ENCODE data around the gene HHAT.

The HHAT gene

DNA sequence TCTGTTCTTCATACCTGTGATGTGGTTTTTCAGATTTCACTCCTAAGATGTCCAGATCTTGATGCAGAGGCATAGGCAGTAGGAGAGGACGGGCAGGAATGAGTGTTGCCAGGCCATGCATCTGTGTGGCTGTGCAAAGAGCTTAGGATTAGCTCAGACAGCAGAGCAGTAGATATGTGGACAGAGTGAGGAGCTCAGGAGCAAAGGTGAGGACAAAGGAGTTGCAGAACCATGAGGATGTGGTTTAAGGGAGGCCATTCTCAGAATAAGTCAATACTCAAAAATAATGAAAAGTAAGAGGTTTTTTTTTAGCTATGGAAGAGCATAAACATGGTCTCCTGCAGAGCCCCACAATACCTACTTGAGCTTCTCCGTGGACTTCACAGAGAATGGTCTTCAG lies 158.3 kb downstream of the HHAT start:
- no peaks in the 10 kb centered on the region for H3K36me3 ChIP-seq (ENCODE audit: control insufficient read depth, insufficient read depth, low read length)
- no peak overlapping the region for H3K4me3 ChIP-seq (ENCODE audit: insufficient read depth, low read depth, low read length, poor library complexity, severe bottlenecking)
- no peak overlapping the region for H3K27ac ChIP-seq (ENCODE audit: insufficient read depth, low read length, poor library complexity, severe bottlenecking)
- no peaks in the 10 kb centered on the region for H3K27me3 ChIP-seq (replicated peaks; ENCODE audit: control insufficient read depth, insufficient read depth, low read length, poor library complexity, severe bottlenecking)
- no peak for DNase-seq
- H3K4me1 ChIP-seq (ENCODE audit: control insufficient read depth, insufficient read depth, low read length, poor library complexity, severe bottlenecking): no peaks in the 10 kb centered on the region
- H3K9me3 ChIP-seq (ENCODE audit: control insufficient read depth, low read length): no peaks in the 10 kb centered on the region

DNA sequence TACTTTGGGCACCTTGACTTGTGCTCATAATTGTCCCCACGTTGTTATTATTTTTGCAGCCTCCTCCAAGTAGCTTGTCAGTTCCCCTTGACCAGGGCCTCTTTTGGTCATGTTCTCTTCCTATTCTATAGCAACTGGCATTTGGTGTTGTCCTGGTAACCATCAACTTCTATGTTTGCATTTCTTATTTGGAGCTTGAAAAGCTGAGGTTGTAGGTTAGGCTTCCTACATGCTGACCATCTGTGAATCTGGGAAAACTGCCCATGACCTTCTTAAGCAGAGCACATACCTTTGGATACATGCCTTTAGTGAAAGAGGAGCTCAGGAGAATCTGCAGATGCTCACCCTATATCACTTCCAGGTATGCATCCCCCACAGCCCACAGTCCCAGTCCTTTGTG lies 160.8 kb downstream of the HHAT start:
- Histone ChIP-seq H3K27ac (ENCODE audit: insufficient read depth, low read length, poor library complexity, severe bottlenecking) (no peak overlapping the region), H3K9me3 (ENCODE audit: control insufficient read depth, low read length) (no peaks in the 10 kb centered on the region), H3K36me3 (ENCODE audit: control insufficient read depth, insufficient read depth, low read length) (no peaks in the 10 kb centered on the region), H3K4me3 (ENCODE audit: insufficient read depth, low read depth, low read length, poor library complexity, severe bottlenecking) (no peak overlapping the region), H3K27me3 (replicated peaks; ENCODE audit: control insufficient read depth, insufficient read depth, low read length, poor library complexity, severe bottlenecking) (no peaks in the 10 kb centered on the region), H3K4me1 (ENCODE audit: control insufficient read depth, insufficient read depth, low read length, poor library complexity, severe bottlenecking) (no peaks in the 10 kb centered on the region)
- no peak for DNase-seq

DNA sequence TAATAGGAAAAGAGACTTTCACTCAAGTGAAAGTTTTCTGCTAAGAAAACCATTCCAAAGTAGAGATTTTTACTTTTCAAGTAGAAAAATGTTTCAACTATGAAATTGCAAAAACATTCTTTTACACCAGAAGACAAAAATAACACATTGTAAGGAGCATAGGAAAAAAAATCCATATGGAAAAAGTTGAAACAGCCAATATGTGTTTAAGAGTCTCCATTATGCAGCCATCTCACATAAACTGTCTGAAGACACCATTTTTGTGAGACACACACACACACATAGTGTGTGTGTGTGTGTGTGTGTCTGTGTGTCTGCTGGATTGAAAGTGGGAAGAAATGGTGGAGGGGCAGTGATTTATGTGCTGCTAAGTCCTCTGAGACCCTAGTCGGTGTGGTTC lies 162.1 kb downstream of the HHAT start:
- no peak for DNase-seq
- no peak overlapping the region for H3K4me3 ChIP-seq (ENCODE audit: insufficient read depth, low read depth, low read length, poor library complexity, severe bottlenecking)
- no peaks in the 10 kb centered on the region for H3K27me3 ChIP-seq (replicated peaks; ENCODE audit: control insufficient read depth, insufficient read depth, low read length, poor library complexity, severe bottlenecking)
- H3K27ac ChIP-seq (ENCODE audit: insufficient read depth, low read length, poor library complexity, severe bottlenecking): no peak overlapping the region
- H3K9me3 ChIP-seq (ENCODE audit: control insufficient read depth, low read length): no peaks in the 10 kb centered on the region
- H3K36me3 ChIP-seq (ENCODE audit: control insufficient read depth, insufficient read depth, low read length): no peaks in the 10 kb centered on the region
- no peaks in the 10 kb centered on the region for H3K4me1 ChIP-seq (ENCODE audit: control insufficient read depth, insufficient read depth, low read length, poor library complexity, severe bottlenecking)

DNA sequence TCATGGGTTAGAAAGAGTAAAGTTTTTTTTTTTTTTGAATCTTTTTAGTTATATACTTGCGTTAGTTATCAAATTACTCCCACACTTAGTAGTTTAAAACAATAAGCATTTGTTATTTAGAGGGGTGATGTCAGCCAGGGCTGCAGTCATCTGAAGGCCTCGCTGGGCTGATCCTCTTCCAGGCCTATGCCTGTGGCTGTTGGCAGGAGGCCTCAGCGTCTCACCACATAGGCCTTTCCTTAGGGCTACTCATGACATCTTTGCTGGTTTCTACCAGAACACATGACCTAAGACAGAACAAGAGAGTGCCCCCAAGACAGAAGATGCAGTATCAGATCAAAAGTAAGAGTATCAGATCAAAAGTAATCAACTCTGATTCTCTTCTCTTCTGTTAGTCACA lies 167.4 kb downstream of the HHAT start:
- Histone ChIP-seq H3K36me3 (ENCODE audit: control insufficient read depth, insufficient read depth, low read length) (no peaks in the 10 kb centered on the region), H3K27ac (ENCODE audit: insufficient read depth, low read length, poor library complexity, severe bottlenecking) (no peak overlapping the region), H3K4me3 (ENCODE audit: insufficient read depth, low read depth, low read length, poor library complexity, severe bottlenecking) (no peak overlapping the region), H3K9me3 (ENCODE audit: control insufficient read depth, low read length) (no peaks in the 10 kb centered on the region), H3K27me3 (replicated peaks; ENCODE audit: control insufficient read depth, insufficient read depth, low read length, poor library complexity, severe bottlenecking) (no peaks in the 10 kb centered on the region), H3K4me1 (ENCODE audit: control insufficient read depth, insufficient read depth, low read length, poor library complexity, severe bottlenecking) (no peaks in the 10 kb centered on the region)
- no peak for DNase-seq

DNA sequence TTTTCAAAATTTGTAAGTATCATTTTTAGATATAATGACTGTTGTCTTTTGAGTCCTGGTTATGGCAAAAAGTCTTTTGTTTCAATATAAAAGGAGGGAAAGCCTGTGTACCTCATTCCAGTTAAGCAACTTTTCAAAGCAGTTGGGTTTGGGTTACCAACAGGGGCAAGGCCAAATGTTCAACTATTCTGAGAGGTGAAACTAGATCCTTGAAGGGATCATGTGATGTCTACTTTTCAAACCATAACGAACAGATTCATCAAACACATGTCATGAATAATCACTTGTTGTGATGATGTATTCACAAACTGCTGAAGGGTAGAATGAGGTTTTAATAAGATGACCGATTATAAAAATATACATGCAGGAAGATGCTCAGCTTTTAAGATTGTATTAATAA lies 171.3 kb downstream of the HHAT start:
- no peak for DNase-seq
- H3K36me3 ChIP-seq (ENCODE audit: control insufficient read depth, insufficient read depth, low read length): no peaks in the 10 kb centered on the region
- H3K9me3 ChIP-seq (ENCODE audit: control insufficient read depth, low read length): no peaks in the 10 kb centered on the region
- no peak overlapping the region for H3K4me3 ChIP-seq (ENCODE audit: insufficient read depth, low read depth, low read length, poor library complexity, severe bottlenecking)
- H3K27me3 ChIP-seq (replicated peaks; ENCODE audit: control insufficient read depth, insufficient read depth, low read length, poor library complexity, severe bottlenecking): no peaks in the 10 kb centered on the region
- H3K4me1 ChIP-seq (ENCODE audit: control insufficient read depth, insufficient read depth, low read length, poor library complexity, severe bottlenecking): no peaks in the 10 kb centered on the region
- no peak overlapping the region for H3K27ac ChIP-seq (ENCODE audit: insufficient read depth, low read length, poor library complexity, severe bottlenecking)

DNA sequence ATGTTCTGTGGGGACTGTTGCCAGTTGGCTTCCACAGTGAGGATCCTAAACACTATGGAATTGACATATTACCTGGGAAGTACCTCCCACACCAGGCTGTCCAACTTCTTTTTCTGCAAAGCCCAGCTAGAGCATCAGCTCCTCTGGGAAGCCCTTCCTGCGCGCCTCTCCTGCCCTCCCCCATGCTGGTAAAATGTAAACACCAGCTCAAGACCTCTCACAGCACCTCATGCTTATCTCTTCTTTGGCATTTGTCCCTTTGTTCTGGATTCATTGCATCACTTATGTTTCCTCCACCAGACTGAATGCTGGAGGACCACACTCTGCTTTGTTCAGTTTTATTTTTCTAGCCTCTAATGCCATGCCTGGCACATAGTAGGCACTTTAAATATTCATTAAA lies 172.1 kb downstream of the HHAT start:
- no peaks in the 10 kb centered on the region for H3K9me3 ChIP-seq (ENCODE audit: control insufficient read depth, low read length)
- no peak overlapping the region for H3K4me3 ChIP-seq (ENCODE audit: insufficient read depth, low read depth, low read length, poor library complexity, severe bottlenecking)
- no peaks in the 10 kb centered on the region for H3K36me3 ChIP-seq (ENCODE audit: control insufficient read depth, insufficient read depth, low read length)
- DNase-seq: no peak
- H3K27me3 ChIP-seq (replicated peaks; ENCODE audit: control insufficient read depth, insufficient read depth, low read length, poor library complexity, severe bottlenecking): no peaks in the 10 kb centered on the region
- no peak overlapping the region for H3K27ac ChIP-seq (ENCODE audit: insufficient read depth, low read length, poor library complexity, severe bottlenecking)
- no peaks in the 10 kb centered on the region for H3K4me1 ChIP-seq (ENCODE audit: control insufficient read depth, insufficient read depth, low read length, poor library complexity, severe bottlenecking)

DNA sequence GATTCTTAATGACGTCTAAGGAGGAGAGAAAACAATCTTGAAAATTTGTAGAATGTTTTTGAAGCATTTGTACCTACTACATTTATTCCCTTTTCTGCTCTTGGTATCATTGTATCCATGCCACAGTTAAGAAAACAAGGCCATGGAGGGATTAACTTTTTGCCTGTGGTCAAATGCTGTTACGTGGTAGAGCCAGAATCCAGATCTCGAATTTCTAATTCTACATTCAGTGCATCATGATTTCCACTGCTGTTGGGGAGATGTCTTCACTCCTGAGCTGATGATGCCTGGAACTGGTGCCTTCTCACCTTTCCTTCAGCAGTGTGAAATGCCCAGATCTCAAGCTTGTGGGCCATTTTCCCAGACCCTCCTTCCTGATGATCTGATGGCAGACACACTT lies 175.6 kb downstream of the HHAT start:
- no peak for DNase-seq

DNA sequence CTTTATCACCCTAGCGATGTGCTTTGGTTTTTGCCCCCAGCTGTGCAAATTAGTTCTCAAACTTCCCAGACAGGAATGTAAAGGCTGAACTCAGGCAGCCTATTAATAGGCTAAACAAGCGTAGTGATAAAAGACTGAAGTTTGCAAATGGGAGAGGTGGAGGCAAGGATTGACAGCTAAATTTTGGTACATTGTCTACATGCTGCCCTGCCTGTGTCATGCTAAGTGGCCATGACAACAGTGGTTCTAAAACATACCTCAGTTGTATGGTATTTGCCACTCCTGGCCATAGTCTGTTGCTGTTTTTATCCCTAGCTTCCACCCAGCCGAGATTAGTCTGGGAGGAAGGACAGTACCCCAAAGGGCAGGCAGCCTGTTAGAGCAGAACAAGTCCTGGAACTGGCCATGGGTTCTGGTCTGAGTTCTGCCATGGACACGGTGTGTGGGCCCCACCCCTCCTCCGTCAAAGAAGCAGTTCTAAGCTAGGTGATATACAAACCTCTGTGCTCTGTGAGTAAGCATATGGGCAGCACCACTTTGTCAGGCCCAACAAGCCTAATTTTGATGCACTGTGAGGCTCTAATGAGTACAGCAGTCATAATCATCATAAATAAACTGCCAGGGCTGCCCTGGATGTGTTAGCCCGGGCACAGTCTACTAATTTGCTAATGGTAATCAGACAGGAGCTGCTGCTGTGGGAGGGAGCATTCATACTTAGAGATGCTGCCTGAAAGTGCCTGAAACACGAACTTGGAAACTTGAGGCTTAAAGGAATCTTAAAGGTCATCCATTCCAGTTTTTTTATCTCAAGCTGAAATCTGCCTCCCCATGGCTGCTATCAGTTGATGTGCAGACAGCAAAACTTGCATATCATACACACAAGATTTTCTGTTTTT lies 177.1 kb downstream of the HHAT start:
- Histone ChIP-seq H3K27ac (ENCODE audit: insufficient read depth, low read length, poor library complexity, severe bottlenecking) (no peak overlapping the region), H3K9me3 (ENCODE audit: control insufficient read depth, low read length) (no peaks in the 10 kb centered on the region), H3K4me1 (ENCODE audit: control insufficient read depth, insufficient read depth, low read length, poor library complexity, severe bottlenecking) (no peaks in the 10 kb centered on the region), H3K36me3 (ENCODE audit: control insufficient read depth, insufficient read depth, low read length) (no peaks in the 10 kb centered on the region), H3K27me3 (replicated peaks; ENCODE audit: control insufficient read depth, insufficient read depth, low read length, poor library complexity, severe bottlenecking) (no peaks in the 10 kb centered on the region), H3K4me3 (ENCODE audit: insufficient read depth, low read depth, low read length, poor library complexity, severe bottlenecking) (no peak overlapping the region)
- no peak for DNase-seq

More for the DNA sequence above, 175.6 kb downstream of the HHAT start:
- H3K27ac ChIP-seq (ENCODE audit: insufficient read depth, low read length, poor library complexity, severe bottlenecking): no peak overlapping the region
- no peaks in the 10 kb centered on the region for H3K36me3 ChIP-seq (ENCODE audit: control insufficient read depth, insufficient read depth, low read length)
- no peaks in the 10 kb centered on the region for H3K4me1 ChIP-seq (ENCODE audit: control insufficient read depth, insufficient read depth, low read length, poor library complexity, severe bottlenecking)
- no peaks in the 10 kb centered on the region for H3K9me3 ChIP-seq (ENCODE audit: control insufficient read depth, low read length)
- H3K4me3 ChIP-seq (ENCODE audit: insufficient read depth, low read depth, low read length, poor library complexity, severe bottlenecking): no peak overlapping the region
- no peaks in the 10 kb centered on the region for H3K27me3 ChIP-seq (replicated peaks; ENCODE audit: control insufficient read depth, insufficient read depth, low read length, poor library complexity, severe bottlenecking)

DNA sequence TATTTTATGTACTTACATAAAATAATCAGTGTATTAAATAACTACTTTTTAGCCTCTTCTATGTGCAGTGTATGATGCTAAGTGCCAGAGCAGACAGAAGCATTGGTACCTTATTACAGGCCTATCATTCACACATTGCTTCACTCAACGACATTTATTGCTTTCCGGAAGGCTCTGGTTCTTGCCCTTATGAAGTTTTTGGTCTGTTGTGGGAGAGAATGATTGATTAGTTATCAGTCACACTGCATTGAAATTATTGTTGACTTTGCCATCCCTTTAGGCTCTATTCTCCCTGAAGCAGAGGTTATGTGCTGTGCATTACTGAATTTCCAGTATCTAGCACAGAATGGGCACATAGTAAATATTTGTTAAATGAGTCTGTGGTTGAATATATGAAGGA lies 178.0 kb downstream of the HHAT start:
- DNase-seq: no peak
- H3K4me3 ChIP-seq (ENCODE audit: insufficient read depth, low read depth, low read length, poor library complexity, severe bottlenecking): no peak overlapping the region
- no peaks in the 10 kb centered on the region for H3K27me3 ChIP-seq (replicated peaks; ENCODE audit: control insufficient read depth, insufficient read depth, low read length, poor library complexity, severe bottlenecking)
- H3K4me1 ChIP-seq (ENCODE audit: control insufficient read depth, insufficient read depth, low read length, poor library complexity, severe bottlenecking): no peaks in the 10 kb centered on the region
- no peaks in the 10 kb centered on the region for H3K9me3 ChIP-seq (ENCODE audit: control insufficient read depth, low read length)
- H3K27ac ChIP-seq (ENCODE audit: insufficient read depth, low read length, poor library complexity, severe bottlenecking): no peak overlapping the region
- no peaks in the 10 kb centered on the region for H3K36me3 ChIP-seq (ENCODE audit: control insufficient read depth, insufficient read depth, low read length)

DNA sequence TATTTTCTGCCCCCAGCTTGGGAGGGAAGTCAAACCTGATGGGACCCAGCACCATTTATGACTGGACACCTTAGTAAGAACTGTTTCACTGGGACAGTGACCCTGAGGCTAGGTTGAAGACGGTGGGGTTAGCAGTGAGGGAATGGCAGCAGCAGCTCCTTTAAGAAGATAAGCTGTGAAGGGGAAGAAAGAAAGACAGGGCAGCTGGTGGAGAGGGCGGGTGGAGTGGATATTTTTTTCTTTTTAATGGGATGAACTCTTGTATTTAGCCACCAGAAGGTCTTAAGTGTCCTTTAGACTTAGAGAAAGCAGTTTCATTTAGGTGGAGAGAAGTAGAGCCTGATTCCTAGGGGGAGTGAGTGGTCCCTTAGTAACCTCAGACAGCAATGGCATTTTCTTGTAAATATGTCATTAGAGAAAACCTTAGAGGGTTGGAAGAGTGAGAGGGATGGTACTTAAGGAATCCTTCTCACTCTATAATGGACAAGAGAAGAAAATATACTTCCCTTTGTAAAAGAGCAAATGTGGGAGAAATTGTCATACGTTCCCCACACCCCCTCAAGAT lies 187.5 kb downstream of the HHAT start:
- Histone ChIP-seq H3K27ac (ENCODE audit: insufficient read depth, low read length, poor library complexity, severe bottlenecking) (no peak overlapping the region), H3K27me3 (replicated peaks; ENCODE audit: control insufficient read depth, insufficient read depth, low read length, poor library complexity, severe bottlenecking) (no peaks in the 10 kb centered on the region), H3K9me3 (ENCODE audit: control insufficient read depth, low read length) (no peaks in the 10 kb centered on the region), H3K4me1 (ENCODE audit: control insufficient read depth, insufficient read depth, low read length, poor library complexity, severe bottlenecking) (no peaks in the 10 kb centered on the region), H3K36me3 (ENCODE audit: control insufficient read depth, insufficient read depth, low read length) (no peaks in the 10 kb centered on the region), H3K4me3 (ENCODE audit: insufficient read depth, low read depth, low read length, poor library complexity, severe bottlenecking) (no peak overlapping the region)
- DNase-seq: no peak
